K562 (cell line): ENCODE data around the gene TANGO6.
A peak's percentile ranks its signal among the peaks of the same experiment; 100 is the strongest.

Experiments used
- HCFC1 ChIP-seq: IDR thresholded peaks from 2 replicates; pipeline ENCODE4 v1.6.1; 2012; ENCODE audit warnings: low read depth, low read length, improper control_type of control experiment
- SIN3A ChIP-seq, 2 experiments: fragments of 150-350 bp in 1 of 2; IDR thresholded peaks; 2 replicates each; pipeline ENCODE4 v1.6.1; 2011 to 2016; ENCODE audit warnings: borderline replicate concordance in 2 of 2, low read depth in 2 of 2, low read length in 2 of 2, mild to moderate bottlenecking in 2 of 2, moderate library complexity in 2 of 2; ENCODE audit not compliant: control insufficient read depth in 1 of 2
- SMC3 ChIP-seq: conservative IDR thresholded peaks from 2 replicates; pipeline ENCODE4 v1.6.1; 2011; ENCODE audit warnings: low read depth, low read length, improper control_type of control experiment; ENCODE audit not compliant: insufficient read depth
- ZBED1 ChIP-seq: IDR thresholded peaks from 2 replicates; pipeline ENCODE4 v1.6.1; 2014
- ZNF274 ChIP-seq: IDR thresholded peaks from 2 replicates; pipeline ENCODE4 v1.6.1; 2011; ENCODE audit warnings: low read depth, mild to moderate bottlenecking, low read length, moderate library complexity, borderline replicate concordance
- TF ChIP-seq, protein P1 (sequence below): sonication (generic); formaldehyde crosslinking; IDR thresholded peaks from 2 replicates; pipeline ENCODE4 v1.9.0; 2022; ENCODE audit warnings: mild to moderate bottlenecking, missing genetic modification reagents
- TF ChIP-seq, protein P2 (sequence below), 3 experiments: IDR thresholded peaks in 2 of 3; conservative IDR thresholded peaks in 1 of 3; 2 replicates each; pipeline ENCODE4 v1.5.1; 2011 to 2012; ENCODE audit warnings: low read length in 3 of 3, mild to moderate bottlenecking in 3 of 3, control low read depth in 2 of 3, improper control_type of control experiment in 1 of 3, inconsistent platforms in 1 of 3, low read depth in 1 of 3, mixed read lengths in 1 of 3, moderate library complexity in 1 of 3; ENCODE audit not compliant: insufficient read depth in 2 of 3
- TF ChIP-seq, protein P3 (sequence below): IDR thresholded peaks from 2 replicates; pipeline ENCODE4 v1.6.1; 2012; ENCODE audit warnings: low read depth, low read length, improper control_type of control experiment, borderline replicate concordance
- TF ChIP-seq, protein P4 (sequence below), 2 experiments: fragments of 450-650 bp; IDR thresholded peaks; 2 replicates each; pipeline ENCODE4 v1.6.1; 2016

DNA sequence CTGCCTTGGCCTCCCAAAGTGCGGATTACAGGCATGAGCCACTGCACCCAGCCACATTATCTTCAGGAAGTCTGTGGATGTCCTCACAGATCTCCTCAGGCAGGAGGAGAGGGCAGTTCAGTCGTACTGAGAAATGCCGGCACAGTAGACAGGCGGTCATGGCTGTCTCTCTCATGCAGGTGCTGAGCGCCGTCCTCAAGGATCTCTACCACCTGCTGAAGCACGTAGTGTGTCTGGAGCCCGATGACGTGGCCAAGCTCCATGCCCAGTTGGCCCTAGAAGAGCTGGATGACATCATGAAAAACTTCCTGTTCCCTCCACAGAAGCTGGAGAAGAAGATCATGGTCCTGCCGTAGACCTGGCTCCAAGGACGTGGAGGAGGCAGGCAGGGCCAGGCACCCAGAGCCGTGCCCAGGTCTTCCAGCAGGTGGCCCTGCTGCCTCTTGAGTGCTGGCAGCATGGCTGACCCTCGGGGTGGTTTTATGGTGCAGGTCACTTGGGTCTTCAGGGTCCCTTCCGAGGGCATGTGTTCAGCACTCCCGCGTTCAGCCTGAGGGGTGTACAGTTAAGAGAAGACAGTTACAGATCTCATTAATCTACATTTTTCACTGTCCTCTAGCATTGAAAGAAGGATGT lies 240.1 kb downstream of the TANGO6 start:
- TF ChIP-seq, protein P1, sequence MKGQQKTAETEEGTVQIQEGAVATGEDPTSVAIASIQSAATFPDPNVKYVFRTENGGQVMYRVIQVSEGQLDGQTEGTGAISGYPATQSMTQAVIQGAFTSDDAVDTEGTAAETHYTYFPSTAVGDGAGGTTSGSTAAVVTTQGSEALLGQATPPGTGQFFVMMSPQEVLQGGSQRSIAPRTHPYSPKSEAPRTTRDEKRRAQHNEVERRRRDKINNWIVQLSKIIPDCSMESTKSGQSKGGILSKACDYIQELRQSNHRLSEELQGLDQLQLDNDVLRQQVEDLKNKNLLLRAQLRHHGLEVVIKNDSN (CRISPR knock-in tag): no peak
- TF ChIP-seq HCFC1 (no peak), SMC3 (no peak), ZBED1 (no peak), ZNF274 (no peak), SIN3A (IDR thresholded peaks at IDR 0.05; ENCODE audit: borderline replicate concordance in 2 of 2, control insufficient read depth in 1 of 2, low read depth in 2 of 2, low read length in 2 of 2) (no peak)
- TF ChIP-seq, protein P2, sequence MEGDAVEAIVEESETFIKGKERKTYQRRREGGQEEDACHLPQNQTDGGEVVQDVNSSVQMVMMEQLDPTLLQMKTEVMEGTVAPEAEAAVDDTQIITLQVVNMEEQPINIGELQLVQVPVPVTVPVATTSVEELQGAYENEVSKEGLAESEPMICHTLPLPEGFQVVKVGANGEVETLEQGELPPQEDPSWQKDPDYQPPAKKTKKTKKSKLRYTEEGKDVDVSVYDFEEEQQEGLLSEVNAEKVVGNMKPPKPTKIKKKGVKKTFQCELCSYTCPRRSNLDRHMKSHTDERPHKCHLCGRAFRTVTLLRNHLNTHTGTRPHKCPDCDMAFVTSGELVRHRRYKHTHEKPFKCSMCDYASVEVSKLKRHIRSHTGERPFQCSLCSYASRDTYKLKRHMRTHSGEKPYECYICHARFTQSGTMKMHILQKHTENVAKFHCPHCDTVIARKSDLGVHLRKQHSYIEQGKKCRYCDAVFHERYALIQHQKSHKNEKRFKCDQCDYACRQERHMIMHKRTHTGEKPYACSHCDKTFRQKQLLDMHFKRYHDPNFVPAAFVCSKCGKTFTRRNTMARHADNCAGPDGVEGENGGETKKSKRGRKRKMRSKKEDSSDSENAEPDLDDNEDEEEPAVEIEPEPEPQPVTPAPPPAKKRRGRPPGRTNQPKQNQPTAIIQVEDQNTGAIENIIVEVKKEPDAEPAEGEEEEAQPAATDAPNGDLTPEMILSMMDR (IDR thresholded peaks at IDR 0.05 in 2 of 3, conservative IDR thresholded peaks at IDR 0.05 in 1 of 3; ENCODE audit: insufficient read depth in 2 of 3, low read depth in 1 of 3, low read length in 3 of 3): peak; percentile 32 to 48 (median 40); a peak in 4 of 6 replicates
- TF ChIP-seq, protein P3, sequence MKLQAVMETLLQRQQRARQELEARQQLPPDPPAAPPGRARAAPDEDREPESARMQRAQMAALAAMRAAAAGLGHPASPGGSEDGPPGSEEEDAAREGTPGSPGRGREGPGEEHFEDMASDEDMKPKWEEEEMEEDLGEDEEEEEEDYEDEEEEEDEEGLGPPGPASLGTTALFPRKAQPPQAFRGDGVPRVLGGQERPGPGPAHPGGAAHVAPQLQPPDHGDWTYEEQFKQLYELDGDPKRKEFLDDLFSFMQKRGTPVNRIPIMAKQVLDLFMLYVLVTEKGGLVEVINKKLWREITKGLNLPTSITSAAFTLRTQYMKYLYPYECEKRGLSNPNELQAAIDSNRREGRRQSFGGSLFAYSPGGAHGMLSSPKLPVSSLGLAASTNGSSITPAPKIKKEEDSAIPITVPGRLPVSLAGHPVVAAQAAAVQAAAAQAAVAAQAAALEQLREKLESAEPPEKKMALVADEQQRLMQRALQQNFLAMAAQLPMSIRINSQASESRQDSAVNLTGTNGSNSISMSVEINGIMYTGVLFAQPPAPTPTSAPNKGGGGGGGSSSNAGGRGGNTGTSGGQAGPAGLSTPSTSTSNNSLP: no peak
- TF ChIP-seq, protein P4, sequence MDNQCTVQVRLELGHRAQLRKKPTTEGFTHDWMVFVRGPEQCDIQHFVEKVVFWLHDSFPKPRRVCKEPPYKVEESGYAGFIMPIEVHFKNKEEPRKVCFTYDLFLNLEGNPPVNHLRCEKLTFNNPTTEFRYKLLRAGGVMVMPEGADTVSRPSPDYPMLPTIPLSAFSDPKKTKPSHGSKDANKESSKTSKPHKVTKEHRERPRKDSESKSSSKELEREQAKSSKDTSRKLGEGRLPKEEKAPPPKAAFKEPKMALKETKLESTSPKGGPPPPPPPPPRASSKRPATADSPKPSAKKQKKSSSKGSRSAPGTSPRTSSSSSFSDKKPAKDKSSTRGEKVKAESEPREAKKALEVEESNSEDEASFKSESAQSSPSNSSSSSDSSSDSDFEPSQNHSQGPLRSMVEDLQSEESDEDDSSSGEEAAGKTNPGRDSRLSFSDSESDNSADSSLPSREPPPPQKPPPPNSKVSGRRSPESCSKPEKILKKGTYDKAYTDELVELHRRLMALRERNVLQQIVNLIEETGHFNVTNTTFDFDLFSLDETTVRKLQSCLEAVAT (IDR thresholded peaks at IDR 0.05): no peak
